Bronchial epithelial cell (primary cell): ENCODE results near the gene GRIK2. TPM values are rescaled to one million over a fixed set of nuclear protein-coding genes. Genes with fewer than 3 reads are reported as not detected.

ENCODE experiments used
- DNase-seq: peaks from one replicate; pipeline ENCODE4 v3.0.0-alpha.2; 2010; ENCODE audit warnings: low read depth
- FAIRE-seq: peaks from 2 replicates; lab custom pipeline; 2011; peaks lifted over from hg19 to GRCh38; lab: Jason Lieb, UNC
- H3K27me3 ChIP-seq: 2 replicates; pipeline ENCODE4 v1.5.1; 2011; ENCODE audit warnings: low read length; ENCODE audit not compliant: control insufficient read depth, insufficient read depth
- H3K36me3 ChIP-seq: 2 replicates; pipeline ENCODE4 v1.5.1; 2011; ENCODE audit warnings: low read length; ENCODE audit not compliant: control insufficient read depth, insufficient read depth
- H3K4me3 ChIP-seq: 2 replicates; pipeline ENCODE4 v1.5.1; 2011; ENCODE audit warnings: mild to moderate bottlenecking, low read depth, low read length, control low read depth
- CTCF ChIP-seq: IDR thresholded peaks from 2 replicates; pipeline ENCODE4 v1.5.1; 2011; ENCODE audit warnings: mild to moderate bottlenecking, moderate library complexity, low read length, control low read depth, inconsistent platforms; ENCODE audit not compliant: insufficient read depth, severe bottlenecking
- total RNA-seq: library from RNA; depleted of rRNA; stranded (reverse); fragments of >200 nt; gene quantifications from 2 replicates; pipeline ENCODE4 v1.2.1, GENCODE V29; 2014

Gene GRIK2
- total RNA-seq, 1 donor from 2014 or later = 0.26 TPM

GRCh38 chr6:101462576-101462975 is 69.1 kb downstream of the GRIK2 start:
- no peak for DNase-seq
- H3K4me3 ChIP-seq = no peak overlapping the region
- no peak for TF ChIP-seq CTCF
- no peaks in the 10 kb centered on the region for H3K27me3 ChIP-seq
- H3K36me3 ChIP-seq = no peaks in the 10 kb centered on the region
- FAIRE-seq = no peak

DNA sequence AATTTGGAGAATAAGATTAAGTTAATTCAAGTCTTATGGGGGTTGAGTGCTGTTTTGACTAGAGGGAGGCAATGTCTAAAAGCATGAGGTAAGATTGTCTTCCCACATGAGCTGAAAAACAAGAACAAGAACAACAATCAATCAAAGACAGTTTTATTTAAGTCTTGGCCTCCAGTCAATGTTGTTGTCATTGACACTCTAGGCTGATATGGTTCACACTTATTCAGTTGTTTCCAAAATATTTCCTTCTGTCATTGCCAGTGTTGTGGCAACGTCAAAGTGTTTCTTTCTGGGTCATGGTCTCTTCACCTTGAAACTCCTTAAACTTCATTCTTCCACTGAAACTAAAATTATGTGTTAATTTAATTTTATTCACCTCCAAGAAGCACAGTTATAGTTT is 72.4 kb downstream of the GRIK2 start:
- Histone ChIP-seq H3K36me3 (no peaks in the 10 kb centered on the region), H3K4me3 (no peak overlapping the region), H3K27me3 (no peaks in the 10 kb centered on the region)
- no peak for DNase-seq
- no peak for TF ChIP-seq CTCF
- FAIRE-seq = no peak

- no peak for DNase-seq
- Histone ChIP-seq H3K4me3 (no peak overlapping the region), H3K27me3 (no peaks in the 10 kb centered on the region), H3K36me3 (no peaks in the 10 kb centered on the region)
- no peak for TF ChIP-seq CTCF
- no peak for FAIRE-seq
Observed at GRCh38 chr6:101477436-101477835, 83.9 kb downstream of the GRIK2 start.

DNA sequence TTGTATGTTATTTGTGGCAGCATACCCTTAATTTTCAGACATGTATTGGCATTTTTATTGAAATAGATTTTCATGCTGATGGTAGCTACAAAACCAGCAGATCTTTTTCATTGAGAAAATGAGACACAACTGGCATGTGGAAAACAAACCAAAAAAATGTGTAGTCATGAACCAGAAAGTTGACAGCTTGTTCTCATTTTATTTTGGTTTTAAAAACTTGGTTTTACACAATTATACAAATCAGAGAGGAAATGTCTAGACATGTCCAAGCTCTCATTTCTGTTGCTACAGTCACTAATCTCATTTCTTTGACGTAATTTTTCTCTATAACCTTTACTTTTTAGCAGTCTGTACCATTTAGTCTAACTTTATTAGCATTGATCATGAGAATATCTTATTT is 85.4 kb downstream of the GRIK2 start:
- no peak for TF ChIP-seq CTCF
- no peak for DNase-seq
- no peak for FAIRE-seq
- no peak overlapping the region for H3K4me3 ChIP-seq
- no peaks in the 10 kb centered on the region for H3K27me3 ChIP-seq
- no peaks in the 10 kb centered on the region for H3K36me3 ChIP-seq

DNA sequence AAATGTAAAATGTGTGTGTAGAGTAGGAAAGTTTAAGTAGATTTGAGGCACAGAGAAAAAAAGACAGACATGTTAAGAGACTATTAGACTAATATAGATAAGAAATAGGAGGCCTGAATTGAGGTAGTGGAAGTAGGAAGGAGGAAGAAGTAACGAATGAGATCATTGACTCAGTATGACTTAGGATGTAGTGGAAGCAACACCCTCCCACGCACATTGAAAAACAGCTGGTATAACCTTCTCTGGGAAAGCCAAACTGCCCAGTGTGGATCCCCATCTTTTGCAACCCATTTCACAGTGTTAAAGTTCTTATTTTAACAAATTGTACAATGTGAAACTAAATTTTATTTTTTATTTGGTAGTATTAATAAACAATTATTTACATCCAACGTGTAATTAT is 89.1 kb downstream of the GRIK2 start:
- no peak for TF ChIP-seq CTCF
- FAIRE-seq = no peak
- H3K4me3 ChIP-seq = no peak overlapping the region

GRCh38 chr6:101484781-101485180 is 91.3 kb downstream of the GRIK2 start:
- DNase-seq (no peak), FAIRE-seq (no peak)
- no peaks in the 10 kb centered on the region for H3K27me3 ChIP-seq
- H3K36me3 ChIP-seq = no peaks in the 10 kb centered on the region
- H3K4me3 ChIP-seq = no peak overlapping the region
- no peak for TF ChIP-seq CTCF

More for the DNA sequence above, 89.1 kb downstream of the GRIK2 start:
- Histone ChIP-seq H3K27me3 (no peaks in the 10 kb centered on the region), H3K36me3 (no peaks in the 10 kb centered on the region)
- DNase-seq = no peak
